Activated T-cell treated with anti-CD3 and anti-CD28 coated beads, Interleukin-2, amount 50 U/mL, for 72 hours (primary cell): Measurements from ENCODE around the gene TPPP2. TPM values are rescaled to one million over a fixed set of nuclear protein-coding genes. Genes with fewer than 3 reads are reported as not detected.

Source experiments
- ATAC-seq, 2 donors: fragments of 150-1000 bp; cut with Tn5 transposase; replicated peaks in 1 of 2; 2 replicates each; pipeline ENCODE4 v1.10.0; 2021; ENCODE audit warnings: moderate library complexity in 2 of 2, mild to moderate bottlenecking in 1 of 2
- DNase-seq, 2 donors: peaks; one replicate each; pipeline ENCODE4 v3.0.0; 2021 to 2022; ENCODE audit warnings: mixed read lengths in 1 of 2
- H3K27ac Mint-ChIP-seq: one replicate; pipeline ENCODE4 v1.8.0; 2022; ENCODE audit warnings: mild to moderate bottlenecking, moderate library complexity, mixed read lengths
- H3K27me3 Mint-ChIP-seq: one replicate; pipeline ENCODE4 v1.8.0; 2022; ENCODE audit warnings: low read depth, mixed read lengths
- H3K36me3 Mint-ChIP-seq, 2 donors: one replicate each; pipeline ENCODE4 v1.8.0; 2022; ENCODE audit warnings: mixed read lengths in 2 of 2, mild to moderate bottlenecking in 1 of 2; ENCODE audit not compliant: insufficient read depth in 2 of 2
- H3K4me1 Mint-ChIP-seq: one replicate; pipeline ENCODE4 v1.8.0; 2022; ENCODE audit warnings: low read depth, mixed read lengths
- H3K4me3 Mint-ChIP-seq, 2 donors: one replicate each; pipeline ENCODE4 v1.8.0; 2022; ENCODE audit warnings: mild to moderate bottlenecking in 2 of 2, mixed read lengths in 2 of 2, moderate library complexity in 2 of 2
- H3K9me3 Mint-ChIP-seq, 2 donors: one replicate each; pipeline ENCODE4 v1.8.0; 2022; ENCODE audit warnings: mixed read lengths in 2 of 2
- total RNA-seq, 2 donors: library from RNA; stranded (reverse); gene quantifications; one replicate each; pipeline ENCODE4 v1.2.3, GENCODE V29; 2022

TPPP2 gene
- total RNA-seq, 2 donors from 2014 or later = not detected

DNA sequence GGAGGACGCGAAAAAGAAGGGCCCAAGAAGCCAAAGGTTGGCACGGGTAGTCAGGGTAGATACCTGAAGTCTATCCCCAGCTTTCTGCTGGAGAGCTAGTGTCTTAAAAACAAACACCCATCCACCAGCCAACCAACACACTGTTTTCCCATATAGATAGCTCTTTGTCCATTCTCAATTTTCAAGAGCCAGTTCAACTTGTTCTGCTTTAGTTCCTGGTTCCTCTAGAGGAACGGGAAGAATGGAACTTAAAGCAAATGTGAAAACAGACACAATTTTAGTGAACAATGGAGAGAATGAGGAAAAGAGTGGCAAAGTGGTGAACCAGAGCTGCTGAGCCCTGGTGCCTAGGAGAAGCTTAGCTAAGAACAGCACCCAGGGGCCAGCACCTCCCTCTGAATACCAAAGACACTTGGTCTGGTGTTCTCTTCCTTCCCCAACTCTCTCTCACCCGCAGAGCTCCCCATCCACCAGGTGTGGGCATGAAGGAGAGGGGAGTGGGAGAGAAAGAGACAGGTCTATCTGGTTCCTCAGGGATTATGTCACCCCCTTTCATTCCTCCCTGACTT, 9.0 kb upstream of the TPPP2 start:
- Mint-ChIP-seq H3K36me3 (no peaks in the 10 kb centered on the region), H3K9me3 (no peaks in the 10 kb centered on the region), H3K4me1 (peaks cover 10% of the 10 kb centered on the region), H3K4me3 (no peak overlapping the region), H3K27ac (no peak overlapping the region), H3K27me3 (peaks cover 19% of the 10 kb centered on the region)
- ATAC-seq (no peak), DNase-seq (no peak)

DNA sequence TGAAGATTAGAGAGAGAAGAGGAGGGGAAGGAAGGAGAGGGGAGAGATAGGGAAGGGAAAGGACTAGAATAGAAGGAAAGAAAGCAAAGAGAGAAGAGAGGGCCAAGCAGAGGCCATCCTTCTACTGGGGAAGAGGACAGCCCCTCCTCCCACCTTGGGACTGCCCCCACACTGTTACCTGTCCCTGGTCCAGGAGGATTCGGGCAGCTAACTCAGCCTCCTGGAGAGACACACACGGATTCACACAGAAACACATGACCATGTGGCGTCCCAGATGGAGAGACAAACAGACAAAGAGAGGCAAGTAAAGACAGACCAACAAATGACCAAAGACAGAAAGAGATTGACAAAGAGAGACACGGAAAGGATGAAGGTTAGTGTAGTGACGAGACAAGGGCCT, 7.3 kb upstream of the TPPP2 start:
- H3K4me3 Mint-ChIP-seq = peak overlapping the region in 1 of 2 donors; percentile 0
- no peak overlapping the region for H3K27ac Mint-ChIP-seq
- DNase-seq (no peak), ATAC-seq (no peak)
- no peaks in the 10 kb centered on the region for H3K9me3 Mint-ChIP-seq
- no peaks in the 10 kb centered on the region for H3K36me3 Mint-ChIP-seq
- peaks cover 19% of the 10 kb centered on the region for H3K27me3 Mint-ChIP-seq
- H3K4me1 Mint-ChIP-seq = peaks cover 10% of the 10 kb centered on the region

DNA sequence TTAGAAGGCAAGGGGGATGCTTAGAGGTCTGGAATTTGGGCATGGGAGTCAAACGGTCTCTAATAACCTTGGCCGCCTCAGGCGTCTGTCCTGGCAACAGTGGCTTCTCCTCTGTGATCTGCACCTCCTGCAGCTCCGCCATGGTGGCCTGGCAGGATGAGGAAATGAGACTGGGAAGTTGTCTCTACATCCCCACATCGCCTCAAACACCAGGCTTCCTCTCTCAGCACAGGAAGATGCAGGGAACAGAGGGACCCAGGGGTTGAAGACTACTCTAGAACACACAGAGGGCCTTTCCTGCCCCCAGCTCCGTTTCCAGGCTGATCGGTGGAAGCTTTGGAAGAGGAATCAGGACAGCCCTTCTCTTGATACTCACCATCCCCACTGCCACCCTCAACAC, 6.8 kb upstream of the TPPP2 start:
- no peak overlapping the region for H3K4me3 Mint-ChIP-seq
- H3K9me3 Mint-ChIP-seq = no peaks in the 10 kb centered on the region
- ATAC-seq = no peak
- DNase-seq = no peak
- H3K36me3 Mint-ChIP-seq = no peaks in the 10 kb centered on the region
- no peak overlapping the region for H3K27ac Mint-ChIP-seq
- H3K4me1 Mint-ChIP-seq = peaks cover 10% of the 10 kb centered on the region
- peaks cover 19% of the 10 kb centered on the region for H3K27me3 Mint-ChIP-seq

DNA sequence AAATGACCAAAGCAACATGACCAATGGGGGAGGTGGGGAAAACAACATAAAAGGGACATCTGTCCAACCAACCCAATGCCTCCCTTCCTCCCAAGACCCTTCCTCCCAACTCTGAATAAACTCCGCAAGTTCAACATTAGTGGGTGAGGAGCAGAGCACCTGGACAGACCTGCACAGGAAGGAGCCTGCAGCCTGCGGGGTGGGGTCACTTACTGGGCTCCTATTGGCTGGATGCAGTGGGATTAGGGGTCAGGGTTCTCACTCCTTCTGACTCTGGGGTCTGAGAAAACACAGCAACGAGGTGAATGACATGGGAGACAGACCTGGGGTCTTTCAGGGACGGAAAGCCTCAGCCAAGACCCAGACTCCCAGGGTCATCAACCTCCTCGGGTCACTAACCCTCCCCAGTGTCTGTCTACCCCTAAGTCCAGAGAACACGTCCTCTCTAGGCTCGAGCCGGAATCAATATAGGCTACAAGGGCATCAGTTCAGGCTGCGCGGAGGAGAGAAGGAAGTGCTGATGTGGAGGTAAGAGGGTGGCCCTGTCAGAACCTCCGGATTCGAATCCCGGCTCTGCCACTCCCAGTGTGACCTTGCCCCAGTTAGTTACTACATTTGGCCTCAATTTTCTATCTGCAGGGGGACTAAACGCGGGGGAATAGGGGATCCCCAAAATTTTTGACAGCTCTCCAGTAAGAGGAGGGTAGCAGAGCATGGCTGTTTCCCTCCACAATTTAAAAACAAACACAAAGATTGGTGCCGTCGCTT, 6.0 kb upstream of the TPPP2 start:
- H3K9me3 Mint-ChIP-seq = no peaks in the 10 kb centered on the region

DNA sequence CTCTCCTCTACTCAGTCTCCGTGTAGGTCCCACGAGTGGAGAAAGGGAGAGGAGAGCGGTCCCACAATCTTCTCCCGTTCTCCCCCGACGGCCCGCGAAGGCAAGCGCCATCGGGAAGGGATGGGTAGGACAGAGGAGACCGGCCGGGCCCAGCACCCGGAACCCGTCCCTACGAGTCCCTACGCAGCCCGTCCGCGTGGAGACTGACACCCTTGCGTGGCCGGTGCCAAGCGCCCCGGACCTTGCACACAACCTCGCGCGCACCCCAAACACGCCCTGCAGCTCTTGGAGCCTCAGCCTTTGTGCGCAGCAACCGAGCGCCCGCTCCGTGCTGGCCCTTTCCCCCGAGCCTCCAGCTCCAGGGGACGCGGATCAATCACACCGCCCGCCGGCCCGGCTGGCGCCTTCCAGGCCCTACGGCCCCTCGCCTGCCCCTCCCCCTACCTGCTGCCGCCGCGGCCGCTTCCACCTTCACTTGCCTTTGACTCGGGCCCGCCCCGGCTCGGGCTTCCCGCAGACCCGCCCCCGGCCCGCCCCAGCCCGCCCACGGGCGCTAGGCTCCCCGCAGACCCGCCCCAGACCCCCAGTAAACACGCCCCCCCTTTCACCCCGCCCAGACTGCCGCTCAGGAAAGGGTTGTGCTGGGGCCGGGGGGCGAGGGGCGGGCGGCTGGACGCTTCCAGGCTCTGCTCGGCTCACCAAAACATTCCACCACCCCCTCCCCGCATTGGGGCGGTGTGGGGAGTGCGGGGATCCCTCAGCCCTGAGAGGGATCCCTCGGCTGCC, 5.2 kb upstream of the TPPP2 start, which contains the start of gene NDRG2:
TSS of gene NDRG2 (minus strand) at position 477 of the 786 bp plus-strand sequence. CDS start 1,746 bp downstream, outside the sequence.
- H3K4me3 Mint-ChIP-seq = peak within 1 kb of the TSS; percentile 85 to 89
- H3K36me3 Mint-ChIP-seq = no peaks in the 10 kb centered on the region
- DNase-seq (peak; percentile 73 to 76), ATAC-seq (peak; percentile 87 to 88)
- H3K4me1 Mint-ChIP-seq = peaks cover 10% of the 10 kb centered on the region
- H3K27ac Mint-ChIP-seq = no peak within 1 kb of the TSS
- peaks cover 19% of the 10 kb centered on the region for H3K27me3 Mint-ChIP-seq
- H3K9me3 Mint-ChIP-seq = no peaks in the 10 kb centered on the region

More for the DNA sequence above, 6.0 kb upstream of the TPPP2 start:
- no peaks in the 10 kb centered on the region for H3K36me3 Mint-ChIP-seq
- peak overlapping the region; percentile 85 to 89 for H3K4me3 Mint-ChIP-seq
- peak in 1 of 2 donors; percentile 29 for ATAC-seq
- H3K27me3 Mint-ChIP-seq = peaks cover 19% of the 10 kb centered on the region
- DNase-seq = peak; percentile 16 to 22
- H3K27ac Mint-ChIP-seq = no peak overlapping the region
- H3K4me1 Mint-ChIP-seq = peaks cover 10% of the 10 kb centered on the region

DNA sequence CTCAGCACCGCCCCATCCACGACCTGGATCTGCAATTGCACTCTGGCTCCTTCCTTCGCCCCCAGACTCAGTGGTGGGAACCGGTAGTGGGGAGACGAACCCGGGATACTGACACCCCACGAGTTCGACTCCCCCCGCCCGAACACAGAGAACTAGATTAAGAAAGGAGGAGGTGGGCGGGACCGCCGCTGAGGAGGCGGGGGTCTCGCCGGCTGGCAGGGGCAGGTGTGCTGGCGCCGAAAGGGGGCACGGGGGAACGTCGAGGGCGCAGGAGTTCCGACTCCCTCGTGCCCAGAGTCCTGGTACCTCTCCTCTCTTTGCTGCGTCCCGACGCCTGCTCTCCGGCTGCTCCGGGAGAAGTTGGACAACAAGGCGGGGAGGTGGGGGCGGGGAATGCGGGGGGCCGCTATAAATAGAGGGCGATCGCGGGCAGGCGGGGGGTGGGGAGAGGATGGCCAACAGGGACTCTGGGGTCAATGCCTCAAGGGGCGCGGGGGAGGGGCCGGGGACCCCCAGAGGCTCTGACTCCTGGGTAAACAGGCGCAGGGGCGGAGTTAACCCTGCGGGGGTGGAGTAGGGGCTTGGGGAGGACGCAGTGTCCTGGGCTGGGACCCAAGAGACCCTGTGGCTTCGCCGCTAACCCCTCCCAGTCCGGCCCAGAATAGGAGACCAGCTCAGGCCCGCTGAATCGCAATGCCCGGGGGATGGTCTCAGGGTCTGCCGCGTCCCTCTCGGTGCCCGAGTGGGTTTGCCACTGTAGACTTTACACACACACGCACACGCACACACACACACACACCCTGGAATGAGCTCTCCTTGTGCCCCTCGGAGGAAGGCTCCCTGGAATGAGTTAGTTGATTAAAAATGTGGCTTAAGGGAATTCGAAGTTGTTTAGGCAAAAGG, 4.4 kb upstream of the TPPP2 start:
- H3K27me3 Mint-ChIP-seq = peaks cover 19% of the 10 kb centered on the region
- no peak overlapping the region for H3K27ac Mint-ChIP-seq

DNA sequence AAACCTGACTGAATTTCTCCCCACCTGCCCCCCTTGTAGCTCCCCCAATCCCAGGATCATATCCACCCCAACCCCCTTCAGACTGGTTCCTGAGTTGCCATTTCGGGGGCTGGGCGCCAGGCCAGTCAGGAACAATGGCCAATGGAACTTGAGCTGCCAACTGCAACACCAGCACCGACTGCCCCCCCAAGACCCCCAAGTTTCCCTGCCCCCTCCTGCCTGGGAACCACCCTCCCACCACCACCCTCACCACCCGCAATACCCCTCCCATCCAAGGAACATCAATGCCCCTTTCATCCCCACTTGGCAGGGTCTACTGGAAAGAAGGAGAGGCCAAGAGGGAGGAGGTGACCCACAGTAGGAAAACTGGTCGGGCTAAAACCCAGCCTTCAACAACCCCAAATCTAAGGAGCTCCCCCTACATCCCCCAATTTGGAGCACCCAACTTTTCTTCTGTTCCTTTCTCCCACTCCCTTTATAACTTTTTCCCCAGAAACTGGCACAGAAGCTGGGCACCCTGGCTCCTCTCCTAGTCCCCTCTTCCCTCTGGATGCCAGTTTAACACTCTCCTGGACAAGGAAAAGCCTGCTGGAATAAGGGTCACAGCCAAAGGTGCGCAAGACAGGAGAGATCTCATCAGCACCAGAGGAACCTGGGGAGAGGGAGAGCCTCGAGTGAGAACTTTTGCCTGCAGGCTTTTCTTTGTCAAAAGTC, 3.6 kb upstream of the TPPP2 start:
- no peak overlapping the region for H3K4me3 Mint-ChIP-seq

More for the DNA sequence above, 4.4 kb upstream of the TPPP2 start:
- Mint-ChIP-seq H3K4me1 (peaks cover 10% of the 10 kb centered on the region), H3K4me3 (peak overlapping the region; percentile 62 to 85), H3K36me3 (no peaks in the 10 kb centered on the region), H3K9me3 (no peaks in the 10 kb centered on the region)
- DNase-seq = no peak
- ATAC-seq = peak in 1 of 2 donors; percentile 6

DNA sequence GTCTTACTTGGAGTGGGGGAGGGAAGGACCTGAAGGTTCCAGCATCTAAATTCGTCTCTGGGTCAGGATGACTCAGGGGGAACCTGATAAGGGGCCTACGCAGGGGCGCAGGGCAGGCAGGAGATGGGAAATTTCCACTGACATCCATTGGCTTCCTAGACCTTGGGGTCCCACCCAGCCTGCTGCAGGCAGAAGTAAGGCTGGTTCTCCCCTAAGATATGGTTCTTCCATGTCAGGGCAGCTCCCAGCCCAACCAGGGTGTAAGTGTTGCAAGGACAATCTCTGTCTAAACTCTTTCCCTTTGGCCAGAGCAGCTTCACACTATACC, 3.1 kb upstream of the TPPP2 start:
- ATAC-seq = no peak
- Mint-ChIP-seq H3K27me3 (peaks cover 19% of the 10 kb centered on the region), H3K9me3 (no peaks in the 10 kb centered on the region), H3K4me3 (no peak overlapping the region), H3K27ac (no peak overlapping the region), H3K4me1 (peaks cover 10% of the 10 kb centered on the region), H3K36me3 (no peaks in the 10 kb centered on the region)
- no peak for DNase-seq

More for the DNA sequence above, 3.6 kb upstream of the TPPP2 start:
- no peaks in the 10 kb centered on the region for H3K9me3 Mint-ChIP-seq
- DNase-seq (no peak), ATAC-seq (no peak)
- H3K27me3 Mint-ChIP-seq = peaks cover 19% of the 10 kb centered on the region
- peaks cover 10% of the 10 kb centered on the region for H3K4me1 Mint-ChIP-seq
- no peaks in the 10 kb centered on the region for H3K36me3 Mint-ChIP-seq
- H3K27ac Mint-ChIP-seq = no peak overlapping the region

DNA sequence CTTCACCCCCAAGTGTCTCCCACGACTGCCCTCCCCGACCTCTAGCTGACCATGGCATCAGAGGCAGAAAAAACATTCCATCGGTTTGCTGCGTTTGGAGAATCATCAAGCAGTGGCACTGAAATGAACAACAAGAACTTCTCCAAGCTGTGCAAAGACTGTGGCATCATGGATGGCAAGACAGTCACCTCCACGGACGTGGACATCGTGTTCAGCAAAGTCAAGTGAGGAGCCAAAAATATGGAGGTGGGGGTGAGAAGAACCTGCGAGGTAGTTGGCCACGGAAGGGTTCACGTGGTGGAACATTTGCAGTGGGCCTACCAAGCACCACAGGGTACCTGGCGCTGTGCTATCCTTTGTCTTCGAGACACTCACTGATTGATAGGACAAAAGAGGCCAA, 514 bp downstream of the TPPP2 start:
- H3K4me1 Mint-ChIP-seq = no peaks in the 10 kb centered on the region
- H3K4me3 Mint-ChIP-seq = no peak overlapping the region
- H3K9me3 Mint-ChIP-seq = no peaks in the 10 kb centered on the region
- no peaks in the 10 kb centered on the region for H3K27me3 Mint-ChIP-seq
- ATAC-seq (no peak), DNase-seq (no peak)
- H3K36me3 Mint-ChIP-seq = no peaks in the 10 kb centered on the region
- no peak overlapping the region for H3K27ac Mint-ChIP-seq

DNA sequence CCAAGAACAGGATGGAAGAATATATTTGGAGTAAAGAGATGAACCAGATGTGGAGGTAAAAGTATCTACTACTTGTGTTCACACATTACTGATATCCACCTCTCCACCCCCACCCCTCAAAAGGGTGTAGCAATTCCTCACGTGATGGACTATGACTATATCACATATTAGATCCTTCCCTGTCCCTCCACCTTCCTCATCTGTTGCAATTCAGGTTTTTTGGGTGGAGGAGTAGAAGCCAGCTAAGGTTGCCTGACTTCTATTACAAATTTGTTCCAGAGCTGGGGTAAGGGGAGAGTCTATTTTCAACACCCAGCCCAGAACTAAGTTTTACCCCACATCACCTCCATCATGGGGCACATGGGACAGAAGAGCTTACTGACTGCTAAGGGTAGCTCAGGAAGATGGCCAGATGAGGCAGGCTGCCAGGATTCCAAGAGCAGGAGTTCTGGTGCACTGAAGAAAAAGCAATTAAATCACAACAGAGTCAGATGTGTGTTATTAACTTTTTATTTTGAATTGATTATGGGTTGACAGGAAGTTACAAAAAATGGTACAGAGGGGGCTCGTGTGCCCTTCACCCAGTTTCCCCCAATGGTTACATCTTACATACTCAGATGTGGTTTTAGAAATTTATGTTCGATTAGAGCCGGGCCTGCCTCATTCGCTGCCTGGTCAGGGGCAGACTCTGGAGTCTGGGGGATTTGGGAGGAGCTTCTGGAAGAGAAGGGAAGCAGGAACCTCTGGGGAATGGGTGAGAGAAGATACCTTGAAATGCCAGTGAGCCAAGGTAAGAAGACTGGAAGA, 2.5 kb downstream of the TPPP2 start:
- DNase-seq = no peak
- no peaks in the 10 kb centered on the region for H3K4me1 Mint-ChIP-seq
- H3K9me3 Mint-ChIP-seq = no peaks in the 10 kb centered on the region
- H3K27ac Mint-ChIP-seq = no peak overlapping the region
- no peak for ATAC-seq
- no peak overlapping the region for H3K4me3 Mint-ChIP-seq
- H3K27me3 Mint-ChIP-seq = no peaks in the 10 kb centered on the region
- no peaks in the 10 kb centered on the region for H3K36me3 Mint-ChIP-seq

DNA sequence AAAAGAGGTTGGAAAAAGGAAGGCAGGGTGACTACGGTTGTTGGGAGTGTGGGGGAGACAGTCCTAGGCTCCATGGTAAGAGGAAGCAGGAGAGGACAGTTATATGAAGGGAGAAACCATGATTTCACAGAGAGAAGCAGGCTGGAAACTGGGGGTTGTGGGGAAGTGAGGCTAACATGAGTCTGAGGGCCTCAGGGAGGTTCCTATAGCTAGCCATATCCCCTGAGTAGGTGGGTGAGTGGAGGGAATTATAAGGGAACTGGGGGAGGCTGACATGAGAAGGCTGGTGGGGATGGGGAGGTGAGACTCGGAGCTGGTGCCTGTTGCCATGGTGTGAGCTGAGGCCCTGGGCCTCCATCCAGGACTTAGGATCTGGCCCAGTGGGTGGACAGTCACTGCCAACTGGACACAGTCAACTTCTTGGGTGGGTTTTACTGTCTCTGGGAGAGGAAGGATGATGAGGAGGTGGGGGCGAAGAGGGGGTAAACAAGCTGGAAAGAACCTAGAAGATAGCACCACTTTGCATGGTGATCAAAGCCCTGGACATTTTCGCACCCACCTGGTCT, 3.2 kb downstream of the TPPP2 start:
- DNase-seq = no peak
- Mint-ChIP-seq H3K9me3 (no peaks in the 10 kb centered on the region), H3K4me3 (no peak overlapping the region), H3K27ac (no peak overlapping the region), H3K36me3 (no peaks in the 10 kb centered on the region), H3K4me1 (no peaks in the 10 kb centered on the region), H3K27me3 (no peaks in the 10 kb centered on the region)
- ATAC-seq = no peak
